ENCODE data around the gene NFATC1.

Gene NFATC1

DNA sequence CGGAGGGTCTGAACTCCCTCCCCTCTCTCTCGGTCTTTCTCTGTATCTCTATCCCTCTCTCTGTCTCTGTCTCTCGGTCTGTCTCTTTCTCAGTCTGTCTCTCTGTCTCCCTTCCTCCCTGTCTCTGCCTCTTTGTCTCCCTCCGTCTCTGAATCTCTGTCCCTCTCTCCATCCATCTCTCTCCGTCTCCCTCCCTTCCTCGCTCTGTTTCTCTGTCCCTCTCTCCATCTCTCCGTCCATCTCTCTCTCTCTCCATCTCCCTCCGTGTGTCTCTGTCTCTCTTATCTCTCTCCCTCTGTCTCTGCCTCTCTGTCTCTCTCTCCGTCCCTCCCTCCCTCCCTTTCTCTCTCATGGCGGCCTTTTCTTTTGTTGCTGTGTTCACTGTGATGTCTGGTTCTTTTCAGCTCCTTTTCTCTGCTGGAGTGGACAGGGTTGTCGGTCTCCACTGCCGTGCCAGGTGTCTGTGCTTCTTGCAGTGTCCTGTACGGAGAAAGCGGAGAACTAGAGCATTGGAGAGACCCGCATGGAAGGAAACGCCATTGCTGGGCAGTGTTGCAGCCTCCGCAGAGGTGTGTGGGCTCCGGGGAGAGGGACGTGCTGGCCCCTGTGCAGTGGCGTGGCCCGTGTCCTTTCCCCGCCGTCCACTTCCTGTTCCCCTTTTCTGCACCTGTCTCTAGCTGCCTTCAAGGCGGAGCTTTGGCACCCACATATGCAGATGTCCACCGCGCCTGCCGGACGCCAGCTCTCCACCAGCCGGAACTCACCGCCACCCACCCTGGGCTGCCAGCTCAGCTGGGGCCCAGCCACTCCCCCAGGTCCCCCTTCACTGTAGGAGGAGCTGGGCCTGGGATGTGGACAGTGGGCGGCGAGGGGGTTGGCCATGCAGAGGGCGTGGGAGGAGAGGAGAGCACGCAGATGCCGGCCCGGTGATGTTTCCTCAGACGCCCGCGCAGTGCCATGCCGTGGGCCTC lies 113.1 kb downstream of the NFATC1 start:
- DNase-seq (ENCODE audit: low spot score), result no peak

DNA sequence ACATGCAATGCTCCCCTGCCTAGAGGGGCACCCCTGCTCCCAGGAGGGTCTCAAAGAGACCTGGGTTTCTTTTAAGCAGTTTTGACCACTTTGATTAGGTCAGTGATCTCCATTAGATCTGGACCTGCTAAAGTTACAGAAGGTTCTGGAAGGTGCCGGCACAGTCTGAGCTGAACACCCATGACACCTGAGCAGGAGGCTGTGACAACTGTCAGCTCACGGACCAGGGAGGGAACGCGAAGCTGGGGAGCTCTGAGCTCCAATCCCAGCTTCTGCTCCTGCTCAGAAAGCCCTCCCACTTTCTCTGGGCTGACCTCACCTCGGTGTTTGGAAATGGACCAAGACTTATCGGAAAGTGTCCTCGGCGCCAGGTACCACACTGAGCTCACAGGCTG lies 113.8 kb downstream of the NFATC1 start:
- no peak for DNase-seq (ENCODE audit: low spot score)

GRCh38 chr18:79510046-79510685 lies 114.4 kb downstream of the NFATC1 start:
- DNase-seq (ENCODE audit: low spot score), result no peak

DNA sequence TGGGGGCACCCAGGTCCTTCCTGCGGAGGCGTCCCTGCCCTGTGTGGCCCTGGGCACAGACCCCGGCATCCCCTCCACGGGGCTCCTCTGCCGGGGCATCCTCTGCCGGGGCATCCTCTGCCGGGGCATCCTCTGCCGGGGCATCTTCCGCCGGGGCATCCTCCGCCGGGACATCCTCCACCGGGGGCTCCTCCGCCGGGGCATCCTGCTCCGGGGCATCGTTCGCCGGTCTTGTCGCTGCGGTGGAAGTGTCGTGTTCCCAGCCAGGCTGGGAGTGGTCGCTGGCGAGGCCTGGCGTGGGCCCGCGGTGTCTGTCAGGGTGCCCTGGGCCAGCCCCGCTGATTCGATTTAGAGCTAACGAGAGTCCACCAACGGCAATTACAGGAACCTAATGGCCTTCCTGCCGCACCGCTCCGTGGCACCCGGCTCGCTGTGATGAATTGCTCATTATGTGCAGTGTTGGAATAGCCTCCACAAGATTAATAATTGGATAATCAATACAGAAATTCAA lies 115.1 kb downstream of the NFATC1 start:
- DNase-seq (ENCODE audit: low spot score), result no peak

DNA sequence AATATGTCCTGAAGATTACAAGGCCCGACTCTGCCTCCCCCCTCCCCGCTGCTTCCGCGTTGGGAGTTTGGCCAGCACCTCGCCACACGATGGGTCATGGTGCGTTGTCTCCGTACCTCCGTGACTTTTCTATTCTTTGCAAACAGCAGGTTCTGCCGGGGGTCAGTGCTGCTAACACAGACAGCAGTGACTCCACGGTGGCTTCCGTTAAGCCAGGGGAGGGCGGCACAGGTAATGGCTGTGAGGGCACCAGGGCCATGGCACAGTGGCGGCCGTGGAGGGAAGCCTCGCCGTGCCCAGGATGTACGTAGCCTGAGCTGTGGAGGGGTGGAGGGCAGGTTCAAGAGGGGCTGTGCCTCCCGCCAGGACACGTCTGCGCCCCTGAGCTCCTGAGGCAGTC lies 115.5 kb downstream of the NFATC1 start:
- no peak for DNase-seq (ENCODE audit: low spot score)

DNA sequence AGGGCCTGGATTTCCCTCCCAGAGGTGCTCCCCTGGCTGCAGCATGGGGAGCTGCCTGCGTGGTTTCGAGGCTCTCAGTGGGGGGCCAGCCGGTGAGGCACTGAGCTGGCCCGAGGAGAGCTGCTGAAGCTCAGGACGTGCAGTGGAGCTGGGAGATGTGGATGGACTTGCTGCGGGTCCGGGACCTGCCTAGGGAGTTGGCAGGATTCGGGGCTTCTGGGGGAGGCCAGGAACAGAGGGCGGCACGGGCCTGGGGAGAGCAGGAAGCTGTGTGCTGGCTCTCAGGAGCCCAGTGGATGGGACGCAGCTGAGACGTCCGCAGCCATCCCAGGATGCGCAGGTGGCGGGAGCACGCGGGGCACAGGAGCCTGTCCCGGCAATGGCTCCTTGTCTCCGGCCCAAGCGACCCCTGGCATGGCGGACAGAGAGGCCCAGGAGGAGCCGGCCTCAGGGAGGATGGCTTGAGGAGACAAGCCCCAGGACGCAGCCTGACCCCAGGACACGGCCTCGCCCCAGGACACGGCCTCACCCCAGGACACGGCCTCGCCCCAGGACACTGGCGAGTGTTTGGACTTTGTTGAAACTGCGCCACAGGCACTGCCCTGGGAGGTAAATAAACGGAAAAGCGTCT lies 116.1 kb downstream of the NFATC1 start:
- no peak for DNase-seq (ENCODE audit: low spot score)

GRCh38 chr18:79512461-79513380 lies 117.0 kb downstream of the NFATC1 start:
- DNase-seq (ENCODE audit: low spot score), result no peak

DNA sequence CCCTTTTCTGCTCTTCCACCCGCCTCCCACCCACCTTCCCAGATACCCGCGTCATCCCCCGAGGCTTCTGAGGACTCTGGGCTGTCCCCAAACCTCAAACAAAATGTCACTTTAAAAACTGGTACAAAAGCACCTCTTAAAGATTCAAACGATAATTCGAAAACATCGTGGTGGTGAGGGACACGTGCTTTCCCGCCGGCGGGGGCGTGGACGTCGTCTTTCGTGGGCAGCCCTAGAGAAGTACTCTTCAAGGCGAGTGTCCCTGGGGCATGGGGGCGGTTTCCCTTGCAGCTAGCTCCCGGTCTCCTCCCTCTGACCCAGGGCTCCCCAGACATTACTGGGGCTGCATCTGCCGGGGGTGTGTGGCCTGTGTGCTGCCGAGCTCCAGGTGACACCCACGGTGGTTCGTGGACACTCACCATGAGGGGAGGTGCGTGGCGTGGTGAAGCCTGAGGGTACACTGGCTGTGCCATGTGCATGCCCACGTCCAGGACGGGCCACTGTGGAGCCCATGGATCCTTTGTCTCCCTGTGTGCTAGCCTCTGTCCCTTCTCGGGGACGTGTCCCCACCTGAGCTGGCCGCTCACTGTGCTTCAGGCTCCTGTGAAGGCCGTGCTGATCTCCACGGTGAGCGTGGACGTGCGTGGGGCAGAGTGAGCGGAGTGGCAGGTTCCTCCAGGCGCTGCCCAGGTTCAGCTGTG lies 117.8 kb downstream of the NFATC1 start:
- DNase-seq (ENCODE audit: low spot score), result no peak

GRCh38 chr18:79515331-79515730 lies 119.6 kb downstream of the NFATC1 start:
- no peak for DNase-seq (ENCODE audit: low spot score)

DNA sequence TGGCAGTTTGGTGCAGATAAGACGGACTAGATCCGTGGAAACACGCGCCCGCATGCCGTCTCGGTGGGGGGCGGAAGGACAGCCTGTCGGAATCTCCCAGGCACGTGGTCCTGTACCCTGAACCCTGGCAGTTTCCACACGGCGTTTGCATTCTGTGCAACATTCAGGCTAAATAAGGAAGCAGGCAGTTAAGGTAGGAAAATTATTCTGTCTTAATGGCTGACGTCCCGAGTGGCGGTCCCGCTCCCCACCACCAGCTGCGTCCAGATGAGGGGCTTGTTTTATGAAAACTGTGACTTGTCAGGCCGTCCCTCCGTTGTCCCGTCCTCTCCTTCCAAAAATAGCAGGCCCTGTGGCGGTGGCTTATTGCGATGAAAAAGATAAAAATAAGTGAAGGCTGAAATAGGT lies 120.2 kb downstream of the NFATC1 start:
- DNase-seq (ENCODE audit: low spot score), result no peak

GRCh38 chr18:79516441-79516931 lies 120.8 kb downstream of the NFATC1 start:
- no peak for DNase-seq (ENCODE audit: low spot score)

DNA sequence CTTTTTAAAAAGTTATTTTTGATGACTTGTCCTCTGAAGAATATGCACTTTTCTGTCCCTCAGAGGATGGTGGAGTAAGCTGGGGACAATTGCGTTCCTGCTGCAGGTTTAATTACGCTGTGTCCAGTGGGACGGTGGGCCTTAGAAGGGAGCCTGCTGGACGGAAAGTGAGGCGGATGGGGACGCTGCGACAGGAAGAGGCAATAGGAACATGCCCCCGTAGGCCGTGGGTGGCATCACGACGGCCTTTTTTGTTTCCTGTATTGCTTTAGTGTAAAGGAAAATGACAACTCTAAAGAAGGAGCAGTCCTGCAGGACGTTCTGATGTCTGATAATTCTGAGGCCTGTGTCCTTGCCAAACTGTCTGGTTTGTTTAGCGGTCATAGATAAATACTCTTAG lies 121.6 kb downstream of the NFATC1 start:
- DNase-seq (ENCODE audit: low spot score), result no peak

- DNase-seq (ENCODE audit: low spot score), result no peak
These were observed 122.4 kb downstream of the NFATC1 start for GRCh38 chr18:79518028-79518682.

DNA sequence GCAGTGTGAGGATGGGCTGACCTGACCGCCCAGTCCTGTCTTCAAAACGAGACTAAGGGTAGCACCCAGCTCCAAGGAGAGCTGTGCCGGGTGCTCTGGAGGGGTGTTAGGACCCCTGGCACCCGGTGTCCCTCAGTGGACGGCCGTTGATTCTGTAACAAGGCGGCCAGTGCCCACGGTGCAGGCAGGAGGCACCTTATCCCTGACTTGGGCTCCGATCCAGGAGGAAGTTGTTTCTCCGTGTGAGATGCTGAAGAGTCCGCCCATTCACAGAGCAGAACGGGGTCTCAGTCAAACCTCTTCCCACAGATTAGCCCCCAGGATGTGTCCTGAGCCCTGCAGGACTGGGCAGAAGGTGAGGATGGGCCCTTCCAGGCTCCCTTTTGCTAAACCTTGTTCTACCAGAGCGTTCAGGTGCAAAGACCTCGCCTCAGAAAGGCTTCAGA lies 123.0 kb downstream of the NFATC1 start:
- DNase-seq (ENCODE audit: low spot score), result no peak

GRCh38 chr18:79519751-79520477 lies 124.2 kb downstream of the NFATC1 start:
- DNase-seq (ENCODE audit: low spot score), result no peak

DNA sequence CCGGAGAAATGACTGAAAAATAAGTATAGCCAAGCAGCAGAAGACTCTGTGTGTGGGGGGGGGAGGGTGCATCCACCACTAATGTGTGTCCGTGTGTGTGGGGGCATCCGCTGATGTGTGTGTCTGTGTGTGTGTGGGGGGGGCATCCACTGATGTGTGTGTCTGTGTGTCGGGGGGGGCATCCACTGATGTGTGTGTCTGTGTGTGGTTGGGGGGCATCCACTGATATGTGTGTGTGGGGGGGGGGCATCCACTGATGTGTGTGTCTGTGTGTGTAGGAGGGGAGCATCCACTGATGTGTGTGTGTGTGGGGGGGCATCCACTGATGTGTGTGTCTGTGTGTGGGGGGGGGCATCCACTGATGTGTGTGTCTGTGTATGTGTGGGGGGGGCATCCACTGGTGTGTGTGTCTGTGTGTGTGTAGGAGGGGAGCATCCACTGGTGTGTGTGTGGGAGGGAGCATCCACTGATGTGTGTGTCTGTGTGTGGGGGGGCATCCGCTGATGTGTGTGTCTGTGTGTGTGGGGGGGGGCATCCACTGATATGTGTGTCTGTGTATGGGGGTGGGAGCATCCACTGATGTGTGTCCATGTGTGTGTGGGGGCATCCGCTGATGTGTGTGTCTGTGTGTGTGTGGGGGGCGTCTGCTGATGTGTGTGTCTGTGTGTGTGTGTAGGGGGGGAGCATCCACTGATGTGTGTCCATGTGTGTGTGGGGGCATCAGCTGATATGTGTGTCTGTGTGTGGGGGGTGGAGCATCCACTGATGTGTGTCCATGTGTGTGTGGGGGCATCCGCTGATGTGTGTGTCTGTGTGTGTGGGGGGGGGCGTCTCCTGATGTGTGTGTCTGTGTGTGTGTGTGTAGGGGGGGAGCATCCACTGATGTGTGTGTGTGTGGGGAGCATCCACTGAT lies 125.0 kb downstream of the NFATC1 start:
- no peak for DNase-seq (ENCODE audit: low spot score)

- DNase-seq (ENCODE audit: low spot score), result no peak
These were observed 125.9 kb downstream of the NFATC1 start for GRCh38 chr18:79521416-79522205.

Measured in kidney tubule cell (primary cell).